Neural cell (in vitro differentiated cells): ENCODE data around the gene TNS1. TPM values are rescaled to one million over a fixed set of nuclear protein-coding genes. Genes with fewer than 3 reads are reported as not detected.

ENCODE experiments used
- H2AFZ ChIP-seq: fragments of 200-600, 300-800 bp; sonication (generic), shearing (Covaris generic); 2 replicates; pipeline ENCODE4 v1.6.0; 2014; ENCODE audit warnings: low read depth, mild to moderate bottlenecking, antibody characterized with exemption, low read length, moderate library complexity
- H3F3A ChIP-seq: fragments of 200-600 bp; shearing (Covaris generic); 2 replicates; pipeline ENCODE4 v1.6.1; 2016; ENCODE audit warnings: mild to moderate bottlenecking, moderate library complexity, mixed read lengths, antibody characterized with exemption, low read length; ENCODE audit not compliant: insufficient read depth, poor library complexity, severe bottlenecking
- H3K27ac ChIP-seq: fragments of 200-600, 300-800 bp; sonication (generic), shearing (Covaris generic); 2 replicates; pipeline ENCODE4 v1.5.1; 2014; ENCODE audit warnings: mild to moderate bottlenecking, low read length, moderate library complexity
- H3K27me3 ChIP-seq: fragments of 300-800, 200-600 bp; sonication (generic), shearing (Covaris generic); 2 replicates; pipeline ENCODE4 v1.6.0; 2014; ENCODE audit warnings: mild to moderate bottlenecking, low read depth, low read length, moderate library complexity; ENCODE audit not compliant: insufficient read depth
- H3K36me3 ChIP-seq: fragments of 300-800, 200-600 bp; sonication (generic), shearing (Covaris generic); 2 replicates; pipeline ENCODE4 v1.5.1; 2014; ENCODE audit warnings: mild to moderate bottlenecking, antibody characterized with exemption, low read length, moderate library complexity; ENCODE audit not compliant: insufficient read depth
- H3K4me2 ChIP-seq: fragments of 300-800, 200-600 bp; sonication (generic), shearing (Covaris generic); 2 replicates; pipeline ENCODE4 v1.6.0; 2014; ENCODE audit warnings: mild to moderate bottlenecking, low read length
- H3K4me3 ChIP-seq: fragments of 300-800, 200-600 bp; sonication (generic), shearing (Covaris generic); 2 replicates; pipeline ENCODE4 v1.5.1; 2014; ENCODE audit warnings: mild to moderate bottlenecking, low read length, moderate library complexity
- H3K79me2 ChIP-seq: fragments of 200-600 bp; shearing (Covaris generic); replicated peaks from 2 replicates; pipeline ENCODE4 v1.6.0; 2014; ENCODE audit warnings: mild to moderate bottlenecking, low read length, moderate library complexity; ENCODE audit not compliant: insufficient read depth
- H3K9ac ChIP-seq: fragments of 300-800, 200-600 bp; sonication (generic), shearing (Covaris generic); 2 replicates; pipeline ENCODE4 v1.6.1; 2016; ENCODE audit warnings: mild to moderate bottlenecking, low read length, mixed read lengths
- H3K9me2 ChIP-seq: fragments of 200-600 bp; shearing (Covaris generic); 2 replicates; pipeline ENCODE4 v1.6.1; 2016; ENCODE audit warnings: mild to moderate bottlenecking, low read length, mixed read lengths; ENCODE audit not compliant: insufficient read depth
- H3K9me3 ChIP-seq: fragments of 200-600, 300-800 bp; sonication (generic), shearing (Covaris generic); 2 replicates; pipeline ENCODE4 v1.6.1; 2016; ENCODE audit warnings: mild to moderate bottlenecking, mixed run types, low read length, moderate library complexity, mixed read lengths
- H4K20me1 ChIP-seq: fragments of 200-600 bp; shearing (Covaris generic); 2 replicates; pipeline ENCODE4 v1.6.1; 2016; ENCODE audit warnings: mild to moderate bottlenecking, mixed run types; ENCODE audit not compliant: insufficient read depth
- CTCF ChIP-seq: fragments of 450-650 bp; IDR thresholded peaks from 2 replicates; pipeline ENCODE4 v1.5.1; 2014; ENCODE audit warnings: antibody characterized with exemption, mild to moderate bottlenecking, moderate library complexity; ENCODE audit not compliant: poor library complexity, severe bottlenecking
- EP300 ChIP-seq: fragments of 450-650 bp; conservative IDR thresholded peaks from 2 replicates; pipeline ENCODE4 v1.6.1; 2014; ENCODE audit warnings: antibody characterized with exemption, mild to moderate bottlenecking, moderate library complexity; ENCODE audit not compliant: poor library complexity, severe bottlenecking
- EZH2 ChIP-seq: fragments of 200-600, 300-800 bp; shearing (Covaris generic), sonication (generic); IDR thresholded peaks from 2 replicates; pipeline ENCODE4 v1.6.1; 2014; ENCODE audit warnings: antibody characterized with exemption, low read length, borderline replicate concordance, mild to moderate bottlenecking; ENCODE audit not compliant: insufficient read depth, poor library complexity, severe bottlenecking
- MXI1 ChIP-seq: fragments of 450-650 bp; conservative IDR thresholded peaks from 2 replicates; pipeline ENCODE4 v1.6.1; 2014; ENCODE audit warnings: antibody characterized with exemption, mild to moderate bottlenecking; ENCODE audit not compliant: poor library complexity, severe bottlenecking
- POLR2AphosphoS5 ChIP-seq: IDR thresholded peaks from 2 replicates; pipeline ENCODE4 v1.6.1; 2012
- RAD21 ChIP-seq: fragments of 450-650 bp; conservative IDR thresholded peaks from 2 replicates; pipeline ENCODE4 v1.6.1; 2014; ENCODE audit warnings: antibody characterized with exemption, mild to moderate bottlenecking, moderate library complexity
- SMC3 ChIP-seq: fragments of 450-650 bp; conservative IDR thresholded peaks from 2 replicates; pipeline ENCODE4 v1.6.1; 2014; ENCODE audit warnings: antibody characterized with exemption, mild to moderate bottlenecking, moderate library complexity; ENCODE audit not compliant: poor library complexity
- TAF1 ChIP-seq: IDR thresholded peaks from 2 replicates; pipeline ENCODE4 v1.6.1; 2012; ENCODE audit warnings: low read depth
- polyA plus RNA-seq: library from polyadenylated mRNA; depleted of rRNA; stranded (reverse); fragments of >200 nt; gene quantifications from 2 replicates; pipeline ENCODE4 v1.2.3, GENCODE V29; 2014
- TF ChIP-seq, protein P1 (sequence below): IDR thresholded peaks from 2 replicates; pipeline ENCODE4 v1.6.1; 2012; ENCODE audit warnings: borderline replicate concordance

The TNS1 gene
- polyA plus RNA-seq, 1 donor from 2014 or later = 1.5 TPM

- no peaks in the 10 kb centered on the region for H3K79me2 ChIP-seq
- no peaks in the 10 kb centered on the region for H3F3A ChIP-seq
- peaks cover under 1% of the 10 kb centered on the region for H3K27me3 ChIP-seq
- no peak overlapping the region for H3K27ac ChIP-seq
- no peaks in the 10 kb centered on the region for H3K36me3 ChIP-seq
- no peaks in the 10 kb centered on the region for H3K9me3 ChIP-seq
- no peaks in the 10 kb centered on the region for H3K9me2 ChIP-seq
- no peak overlapping the region for H2AFZ ChIP-seq
- no peak overlapping the region for H3K4me2 ChIP-seq
- H3K9ac ChIP-seq = no peak overlapping the region
- no peak overlapping the region for H3K4me3 ChIP-seq
- H4K20me1 ChIP-seq = no peaks in the 10 kb centered on the region
- TF ChIP-seq POLR2AphosphoS5 (no peak), RAD21 (no peak), EP300 (no peak), EZH2 (no peak), TAF1 (no peak), CTCF (no peak)
These were observed 14.6 kb upstream of the TNS1 start for GRCh38 chr2:218017211-218018053.

DNA sequence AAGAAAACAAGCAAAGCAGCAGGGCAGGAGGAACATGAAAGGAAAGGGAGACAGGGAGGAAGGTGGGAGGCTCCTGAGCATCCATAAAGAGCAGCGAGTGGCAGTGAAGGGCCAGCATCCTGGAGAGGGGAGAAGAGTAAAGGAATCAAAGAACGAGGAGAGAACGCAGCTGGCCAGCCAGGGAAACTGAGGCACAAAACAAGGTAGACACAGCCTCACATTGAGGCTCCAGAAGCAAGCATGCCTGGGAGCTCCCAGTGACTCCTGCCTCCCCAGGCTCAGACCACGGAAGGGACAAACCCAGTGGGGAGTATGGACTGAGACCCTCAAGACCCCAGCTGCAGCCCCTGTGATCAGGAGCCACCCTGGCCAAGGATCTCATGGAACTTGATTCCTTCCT, 14.0 kb upstream of the TNS1 start:
- no peaks in the 10 kb centered on the region for H3K9me2 ChIP-seq
- H2AFZ ChIP-seq = no peak overlapping the region
- H4K20me1 ChIP-seq = no peaks in the 10 kb centered on the region
- H3K9ac ChIP-seq = no peak overlapping the region
- no peaks in the 10 kb centered on the region for H3F3A ChIP-seq
- H3K27me3 ChIP-seq = peaks cover 3% of the 10 kb centered on the region
- no peak overlapping the region for H3K27ac ChIP-seq
- no peaks in the 10 kb centered on the region for H3K36me3 ChIP-seq
- TF ChIP-seq POLR2AphosphoS5 = no peak
- TF ChIP-seq CTCF = no peak
- H3K9me3 ChIP-seq = no peaks in the 10 kb centered on the region
- H3K4me3 ChIP-seq = no peak overlapping the region
- no peak overlapping the region for H3K4me2 ChIP-seq
- no peaks in the 10 kb centered on the region for H3K79me2 ChIP-seq

- Histone ChIP-seq H3K79me2 (no peaks in the 10 kb centered on the region), H3K27me3 (peaks cover 8% of the 10 kb centered on the region), H4K20me1 (no peaks in the 10 kb centered on the region), H3F3A (no peaks in the 10 kb centered on the region), H3K36me3 (no peaks in the 10 kb centered on the region), H3K27ac (no peak overlapping the region), H3K9ac (no peak overlapping the region), H3K4me3 (no peak overlapping the region), H3K4me2 (no peak overlapping the region), H2AFZ (no peak overlapping the region), H3K9me2 (no peaks in the 10 kb centered on the region), H3K9me3 (no peaks in the 10 kb centered on the region)
- TF ChIP-seq SMC3 (no peak), EZH2 (no peak), CTCF (no peak), RAD21 (no peak), EP300 (no peak), POLR2AphosphoS5 (no peak), MXI1 (no peak)
- TF ChIP-seq, protein P1, sequence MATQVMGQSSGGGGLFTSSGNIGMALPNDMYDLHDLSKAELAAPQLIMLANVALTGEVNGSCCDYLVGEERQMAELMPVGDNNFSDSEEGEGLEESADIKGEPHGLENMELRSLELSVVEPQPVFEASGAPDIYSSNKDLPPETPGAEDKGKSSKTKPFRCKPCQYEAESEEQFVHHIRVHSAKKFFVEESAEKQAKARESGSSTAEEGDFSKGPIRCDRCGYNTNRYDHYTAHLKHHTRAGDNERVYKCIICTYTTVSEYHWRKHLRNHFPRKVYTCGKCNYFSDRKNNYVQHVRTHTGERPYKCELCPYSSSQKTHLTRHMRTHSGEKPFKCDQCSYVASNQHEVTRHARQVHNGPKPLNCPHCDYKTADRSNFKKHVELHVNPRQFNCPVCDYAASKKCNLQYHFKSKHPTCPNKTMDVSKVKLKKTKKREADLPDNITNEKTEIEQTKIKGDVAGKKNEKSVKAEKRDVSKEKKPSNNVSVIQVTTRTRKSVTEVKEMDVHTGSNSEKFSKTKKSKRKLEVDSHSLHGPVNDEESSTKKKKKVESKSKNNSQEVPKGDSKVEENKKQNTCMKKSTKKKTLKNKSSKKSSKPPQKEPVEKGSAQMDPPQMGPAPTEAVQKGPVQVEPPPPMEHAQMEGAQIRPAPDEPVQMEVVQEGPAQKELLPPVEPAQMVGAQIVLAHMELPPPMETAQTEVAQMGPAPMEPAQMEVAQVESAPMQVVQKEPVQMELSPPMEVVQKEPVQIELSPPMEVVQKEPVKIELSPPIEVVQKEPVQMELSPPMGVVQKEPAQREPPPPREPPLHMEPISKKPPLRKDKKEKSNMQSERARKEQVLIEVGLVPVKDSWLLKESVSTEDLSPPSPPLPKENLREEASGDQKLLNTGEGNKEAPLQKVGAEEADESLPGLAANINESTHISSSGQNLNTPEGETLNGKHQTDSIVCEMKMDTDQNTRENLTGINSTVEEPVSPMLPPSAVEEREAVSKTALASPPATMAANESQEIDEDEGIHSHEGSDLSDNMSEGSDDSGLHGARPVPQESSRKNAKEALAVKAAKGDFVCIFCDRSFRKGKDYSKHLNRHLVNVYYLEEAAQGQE = no peak
These were observed 13.1 kb upstream of the TNS1 start for GRCh38 chr2:218015586-218016521.
